GM12873 (cell line): ENCODE measurements around the gene COA6.

Experiments used
- TF ChIP-seq, protein P1 (sequence below): IDR thresholded peaks from 2 replicates; pipeline ENCODE4 v1.5.1; 2012; ENCODE audit warnings: low read depth, mild to moderate bottlenecking, moderate library complexity, low read length, control low read depth; ENCODE audit not compliant: insufficient read depth; ENCODE audit errors: missing control alignments

The COA6 gene

DNA sequence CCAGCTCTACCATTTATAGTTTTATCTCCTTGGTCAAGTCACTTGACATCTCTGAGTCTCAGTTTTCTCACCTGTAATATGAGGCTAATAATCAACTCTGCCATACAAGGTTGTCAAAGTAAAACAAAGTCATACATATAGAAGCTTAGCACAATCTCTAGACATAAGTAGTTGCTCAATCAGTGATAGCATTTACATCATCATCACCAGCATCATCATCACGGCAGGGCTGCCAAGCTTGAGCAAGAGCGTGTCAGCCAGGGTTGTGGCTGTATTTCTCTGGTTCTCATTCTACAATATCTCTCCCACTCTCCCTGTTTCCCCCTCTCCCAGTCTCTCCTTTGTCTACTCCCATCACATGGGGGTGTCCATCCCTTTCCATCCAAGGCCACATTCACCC lies 41.7 kb upstream of the COA6 start:
- TF ChIP-seq, protein P1, sequence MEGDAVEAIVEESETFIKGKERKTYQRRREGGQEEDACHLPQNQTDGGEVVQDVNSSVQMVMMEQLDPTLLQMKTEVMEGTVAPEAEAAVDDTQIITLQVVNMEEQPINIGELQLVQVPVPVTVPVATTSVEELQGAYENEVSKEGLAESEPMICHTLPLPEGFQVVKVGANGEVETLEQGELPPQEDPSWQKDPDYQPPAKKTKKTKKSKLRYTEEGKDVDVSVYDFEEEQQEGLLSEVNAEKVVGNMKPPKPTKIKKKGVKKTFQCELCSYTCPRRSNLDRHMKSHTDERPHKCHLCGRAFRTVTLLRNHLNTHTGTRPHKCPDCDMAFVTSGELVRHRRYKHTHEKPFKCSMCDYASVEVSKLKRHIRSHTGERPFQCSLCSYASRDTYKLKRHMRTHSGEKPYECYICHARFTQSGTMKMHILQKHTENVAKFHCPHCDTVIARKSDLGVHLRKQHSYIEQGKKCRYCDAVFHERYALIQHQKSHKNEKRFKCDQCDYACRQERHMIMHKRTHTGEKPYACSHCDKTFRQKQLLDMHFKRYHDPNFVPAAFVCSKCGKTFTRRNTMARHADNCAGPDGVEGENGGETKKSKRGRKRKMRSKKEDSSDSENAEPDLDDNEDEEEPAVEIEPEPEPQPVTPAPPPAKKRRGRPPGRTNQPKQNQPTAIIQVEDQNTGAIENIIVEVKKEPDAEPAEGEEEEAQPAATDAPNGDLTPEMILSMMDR = no peak

DNA sequence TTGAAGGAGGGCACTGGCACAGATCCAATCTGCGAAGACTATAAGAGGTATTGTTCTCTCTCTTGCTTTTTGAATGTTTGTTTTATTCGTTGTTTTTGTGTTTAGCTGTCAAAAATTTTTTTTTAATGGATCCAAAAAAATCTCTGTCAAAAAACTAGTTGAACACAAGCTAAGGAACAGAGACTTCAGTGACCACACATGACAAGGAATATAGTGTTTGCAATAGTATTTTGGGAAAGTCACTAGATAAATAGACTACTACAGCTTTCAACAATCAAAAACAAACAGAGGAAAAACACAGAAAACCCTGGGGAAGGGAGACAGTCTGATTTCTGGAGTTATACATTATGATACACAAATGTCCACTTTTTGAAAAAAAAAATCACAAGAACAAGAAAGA lies 36.9 kb upstream of the COA6 start:
- TF ChIP-seq, protein P1 = no peak

DNA sequence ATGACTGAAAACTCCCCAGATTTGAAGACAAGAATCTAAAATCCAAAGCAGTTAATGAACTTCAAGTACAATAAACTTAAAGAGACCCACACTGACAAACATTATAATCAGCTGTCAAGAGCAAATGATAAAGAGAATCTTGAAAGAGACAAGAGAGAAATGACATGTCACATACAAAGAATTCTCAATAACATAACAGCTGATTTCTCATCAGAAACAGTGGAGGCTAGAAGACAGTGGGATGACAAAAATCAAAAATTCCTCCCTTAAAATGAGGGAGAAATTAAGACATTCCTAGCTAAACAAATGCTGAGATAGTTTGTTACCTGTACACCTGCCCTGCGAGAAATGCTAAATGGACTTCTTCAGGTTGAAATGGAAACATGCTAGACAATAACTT lies 36.0 kb upstream of the COA6 start:
- TF ChIP-seq, protein P1 = no peak

DNA sequence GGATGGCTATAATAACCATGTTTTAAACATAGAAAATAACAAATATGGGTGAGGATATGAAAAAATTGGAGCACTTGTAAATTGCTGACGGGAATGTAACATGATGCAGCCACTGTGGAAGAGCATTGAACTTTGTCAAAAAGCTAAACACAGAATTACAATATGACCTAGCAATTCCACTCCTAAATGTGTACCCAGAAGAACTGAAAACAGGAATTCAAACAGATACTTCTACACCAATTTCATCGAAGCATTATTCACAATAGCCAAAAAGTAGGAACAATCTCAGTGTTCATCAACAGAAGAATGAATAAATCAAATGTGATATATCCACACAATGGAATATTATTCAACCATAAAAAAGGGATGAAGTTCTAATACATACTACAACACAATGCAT lies 32.7 kb upstream of the COA6 start:
- TF ChIP-seq, protein P1 = no peak

DNA sequence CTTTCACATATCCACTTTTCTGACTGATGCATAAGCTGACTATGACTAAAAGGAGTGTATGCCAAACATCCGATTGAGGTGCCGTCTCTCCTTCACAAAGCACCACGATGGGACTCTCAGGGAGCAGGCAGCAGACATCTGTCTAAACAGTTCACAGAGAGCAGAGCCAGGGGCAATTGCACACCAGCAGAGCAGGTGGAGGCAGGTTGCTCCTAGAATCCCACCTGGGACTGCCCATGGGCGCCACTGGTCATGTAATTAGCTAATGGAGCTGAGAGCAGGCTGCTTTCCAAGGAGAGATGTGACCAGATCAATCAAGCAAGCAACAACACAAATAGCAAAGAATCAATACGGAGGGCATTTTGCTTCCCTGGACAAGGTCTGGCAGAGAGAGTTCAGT lies 30.5 kb upstream of the COA6 start:
- TF ChIP-seq, protein P1 = no peak

DNA sequence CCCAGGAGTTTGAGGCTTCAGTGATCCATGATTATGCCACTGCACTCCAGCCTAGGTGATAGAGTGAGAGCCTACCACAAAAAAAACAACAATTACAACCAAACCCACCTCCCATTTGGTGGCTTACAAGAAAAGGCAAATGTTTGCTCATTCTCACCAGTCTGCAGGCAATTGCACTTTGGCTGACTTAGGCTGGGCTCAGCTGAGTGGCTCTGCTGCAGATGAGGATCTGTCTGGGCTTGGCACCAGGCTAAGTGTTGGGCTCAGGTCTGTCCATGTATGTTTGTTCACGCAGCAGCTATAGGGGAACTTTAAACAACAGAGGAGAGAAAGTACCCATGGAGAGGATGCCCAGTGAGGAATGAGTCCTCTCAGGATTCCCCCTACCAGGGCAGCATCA lies 28.0 kb upstream of the COA6 start:
- TF ChIP-seq, protein P1 = no peak

DNA sequence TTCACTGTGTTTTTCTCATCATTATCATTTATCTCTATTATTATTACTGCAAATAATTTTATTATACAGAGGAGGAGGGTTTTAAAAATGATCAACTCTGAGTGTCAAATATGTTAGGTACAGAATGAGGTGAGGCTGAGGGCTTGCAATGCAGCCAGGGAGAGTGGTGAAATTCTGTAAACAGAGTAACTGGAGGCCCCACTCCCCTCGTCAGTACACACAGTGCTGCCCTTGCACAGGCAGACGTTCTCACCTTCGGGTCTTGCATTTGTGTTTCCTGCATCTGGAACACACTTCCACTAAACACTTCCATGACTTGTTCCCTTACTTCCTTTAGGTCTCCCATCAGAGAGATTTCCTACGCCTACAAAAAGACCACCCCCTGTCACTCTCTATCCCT lies 24.3 kb upstream of the COA6 start:
- TF ChIP-seq, protein P1 = no peak

DNA sequence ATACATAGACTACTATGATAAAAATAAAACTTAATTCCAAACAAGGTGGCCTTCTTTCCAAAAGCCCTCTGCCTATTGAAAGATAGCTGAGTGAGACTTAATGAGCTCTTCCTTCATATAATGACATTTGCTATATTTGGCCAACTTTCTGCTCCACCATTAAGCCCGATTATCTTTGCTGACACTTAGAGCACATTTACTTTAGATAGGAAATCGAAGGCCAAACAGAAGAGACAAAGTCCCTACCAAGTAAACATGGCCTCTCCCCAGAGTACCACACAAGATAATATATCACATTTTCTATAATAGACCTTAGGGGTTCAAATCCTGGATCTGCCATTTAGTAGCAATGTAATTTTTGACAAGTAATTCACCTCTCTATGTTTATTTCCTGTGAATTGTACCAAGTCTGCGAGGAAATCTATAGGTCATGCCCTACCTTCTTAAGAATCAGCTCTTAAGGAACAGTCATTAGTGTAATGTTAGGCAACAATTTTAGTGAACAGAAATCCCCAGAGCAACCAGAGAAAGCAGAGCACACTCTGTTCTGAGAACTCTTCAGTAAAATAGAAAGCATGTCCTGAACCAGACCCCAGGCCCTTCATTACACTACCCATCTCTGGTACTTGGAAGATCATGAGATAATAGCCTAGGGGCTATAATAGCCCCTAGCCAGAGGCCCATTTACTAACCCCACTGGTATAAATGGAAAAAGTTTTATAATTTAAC lies 17.3 kb upstream of the COA6 start:
- TF ChIP-seq, protein P1 = no peak
